B cell (primary cell): Measurements from ENCODE around the gene CLVS2.

Experiments used
- CTCF ChIP-seq: fragments of 200-600 bp; IDR thresholded peaks from one replicate; pipeline ENCODE4 v1.8.0; 2022; ENCODE audit warnings: antibody characterized with exemption, mild to moderate bottlenecking
- EZH2 ChIP-seq: IDR thresholded peaks from 2 replicates; pipeline ENCODE4 v1.6.1; 2012; ENCODE audit warnings: borderline replicate concordance, low read depth, mild to moderate bottlenecking, moderate library complexity, low read length; ENCODE audit not compliant: insufficient read depth, poor library complexity, severe bottlenecking

GRCh38 chr6:123094795-123095194 lies 98.8 kb downstream of the CLVS2 start:
- TF ChIP-seq CTCF (no peak), EZH2 (no peak)
